NT2/D1 (cell line): ENCODE data around the gene ZNF319.

Experiments
- DNase-seq: peaks from one replicate; pipeline ENCODE4 v3.0.0-alpha.2; 2011; ENCODE audit warnings: low read depth, low spot score
- H3K27me3 ChIP-seq: 2 replicates; pipeline ENCODE4 v1.6.0; 2011; ENCODE audit warnings: mild to moderate bottlenecking; ENCODE audit not compliant: insufficient read length, insufficient read depth
- H3K36me3 ChIP-seq: 2 replicates; pipeline ENCODE4 v1.6.1; 2011; ENCODE audit warnings: mild to moderate bottlenecking, low read length, mixed read lengths; ENCODE audit not compliant: insufficient read depth, insufficient read length
- H3K4me1 ChIP-seq: 2 replicates; pipeline ENCODE4 v1.5.1; 2011; ENCODE audit not compliant: insufficient read depth, insufficient read length
- H3K4me3 ChIP-seq: 2 replicates; pipeline ENCODE4 v1.5.1; 2011; ENCODE audit warnings: low read depth; ENCODE audit not compliant: insufficient read length
- H3K9ac ChIP-seq: 2 replicates; pipeline ENCODE4 v1.6.0; 2011; ENCODE audit warnings: low read depth; ENCODE audit not compliant: insufficient read length
- H3K9me3 ChIP-seq: 2 replicates; pipeline ENCODE4 v1.5.1; 2011; ENCODE audit warnings: mild to moderate bottlenecking, low read length; ENCODE audit not compliant: insufficient read depth
- SUZ12 ChIP-seq: IDR thresholded peaks from 2 replicates; pipeline ENCODE4 v1.6.1; 2011; ENCODE audit not compliant: insufficient read length, insufficient read depth; ENCODE audit errors: extremely low read depth
- YY1 ChIP-seq: IDR thresholded peaks from 2 replicates; pipeline ENCODE4 v1.6.1; 2011; ENCODE audit not compliant: insufficient read length, insufficient read depth
- ZNF274 ChIP-seq: IDR thresholded peaks from 2 replicates; pipeline ENCODE4 v1.6.1; 2011; ENCODE audit warnings: mild to moderate bottlenecking, low read depth, low read length

ZNF319 gene

DNA sequence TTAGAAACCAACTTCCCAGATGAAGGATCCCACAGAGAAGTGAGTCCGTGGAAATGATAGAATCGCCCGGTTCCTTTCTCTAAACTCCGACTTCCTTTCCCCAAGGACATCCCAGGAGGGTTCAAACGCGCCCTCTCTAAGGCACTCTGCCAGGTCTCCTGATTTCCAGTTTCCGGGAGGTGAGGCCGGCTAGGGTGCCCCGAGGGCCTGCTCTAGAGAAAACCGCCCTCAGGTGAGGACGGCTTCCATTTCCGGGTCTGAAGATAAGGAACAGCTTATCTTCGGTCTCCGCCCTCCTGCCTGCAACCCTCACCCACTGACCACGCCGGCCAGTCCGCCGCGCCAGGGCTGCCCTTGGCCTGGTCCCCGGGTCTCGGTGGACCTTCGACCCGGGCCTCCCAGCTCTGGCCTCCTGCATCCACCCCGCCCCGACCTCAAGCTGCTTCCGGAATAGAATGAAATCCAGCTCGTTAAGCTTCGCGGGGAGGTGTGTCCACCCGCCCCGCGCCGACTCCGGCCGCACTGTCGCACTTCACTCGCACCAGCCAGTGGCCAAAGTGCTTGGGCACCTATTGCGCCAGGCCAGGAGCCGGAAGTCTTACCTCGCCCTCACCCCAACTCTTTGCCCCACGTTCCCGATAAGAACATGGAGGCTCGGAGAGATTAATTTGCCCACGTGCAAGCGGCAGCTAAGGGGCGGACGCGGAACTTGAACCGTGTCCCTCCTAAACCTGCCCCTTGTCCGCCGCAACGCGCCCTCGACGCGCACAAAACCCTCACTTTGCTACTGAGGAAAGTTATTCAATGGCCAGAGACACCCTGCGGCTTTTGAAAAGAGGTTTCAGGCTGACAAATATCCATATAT, 24.2 kb upstream of the ZNF319 start:
- peak overlapping the region; percentile 79 for H3K9ac ChIP-seq
- peaks cover 30% of the 10 kb centered on the region for H3K36me3 ChIP-seq
- DNase-seq: no peak
- TF ChIP-seq SUZ12 (no peak), YY1 (no peak), ZNF274 (no peak)
- H3K27me3 ChIP-seq: peaks cover 15% of the 10 kb centered on the region
- H3K4me1 ChIP-seq: peaks cover 18% of the 10 kb centered on the region
- peak overlapping the region; percentile 95 for H3K4me3 ChIP-seq
- H3K9me3 ChIP-seq: no peaks in the 10 kb centered on the region

DNA sequence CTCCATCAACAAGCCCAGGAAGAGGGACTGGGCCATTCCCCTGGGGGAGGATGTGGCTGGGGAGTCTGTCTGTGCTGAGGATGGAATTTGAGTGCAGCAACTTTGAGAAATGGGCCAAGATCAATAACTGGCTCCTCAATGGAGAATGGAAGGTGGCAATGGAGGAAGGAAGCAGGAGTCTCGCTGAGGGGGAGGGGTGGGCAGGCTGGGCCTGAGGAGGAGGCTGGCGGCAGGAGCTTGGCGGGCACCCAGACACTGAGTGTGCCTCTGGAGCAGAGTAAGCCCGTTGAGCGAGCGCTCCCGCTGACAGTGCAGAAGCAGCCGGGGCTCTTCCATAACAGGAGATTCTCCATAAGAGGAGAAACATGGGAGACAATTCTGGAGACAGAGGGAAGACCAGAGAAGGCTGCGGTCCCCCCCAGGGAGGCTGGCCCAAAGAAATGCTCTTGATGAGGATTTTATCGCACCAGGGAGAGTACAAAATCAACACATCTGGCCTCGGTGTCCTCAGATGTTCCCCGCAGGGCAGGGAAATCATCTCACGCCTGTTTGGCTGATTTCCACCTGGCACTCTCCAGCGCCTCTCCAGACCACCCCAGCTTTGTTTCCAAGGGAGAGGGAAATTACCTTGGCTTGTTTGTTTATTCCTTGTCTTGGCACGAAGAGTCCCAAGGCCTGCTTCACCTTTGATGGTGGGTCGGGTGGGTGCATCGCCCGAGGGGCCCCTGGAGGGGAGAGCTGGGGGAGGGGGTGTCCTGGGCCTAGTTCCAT, 22.3 kb upstream of the ZNF319 start:
- TF ChIP-seq YY1 (no peak), ZNF274 (no peak), SUZ12 (no peak)
- H3K9ac ChIP-seq: no peak overlapping the region
- H3K4me1 ChIP-seq: peaks cover 7% of the 10 kb centered on the region
- H3K36me3 ChIP-seq: peaks cover 32% of the 10 kb centered on the region
- no peak for DNase-seq
- no peaks in the 10 kb centered on the region for H3K9me3 ChIP-seq
- H3K4me3 ChIP-seq: no peak overlapping the region
- peaks cover 15% of the 10 kb centered on the region for H3K27me3 ChIP-seq

DNA sequence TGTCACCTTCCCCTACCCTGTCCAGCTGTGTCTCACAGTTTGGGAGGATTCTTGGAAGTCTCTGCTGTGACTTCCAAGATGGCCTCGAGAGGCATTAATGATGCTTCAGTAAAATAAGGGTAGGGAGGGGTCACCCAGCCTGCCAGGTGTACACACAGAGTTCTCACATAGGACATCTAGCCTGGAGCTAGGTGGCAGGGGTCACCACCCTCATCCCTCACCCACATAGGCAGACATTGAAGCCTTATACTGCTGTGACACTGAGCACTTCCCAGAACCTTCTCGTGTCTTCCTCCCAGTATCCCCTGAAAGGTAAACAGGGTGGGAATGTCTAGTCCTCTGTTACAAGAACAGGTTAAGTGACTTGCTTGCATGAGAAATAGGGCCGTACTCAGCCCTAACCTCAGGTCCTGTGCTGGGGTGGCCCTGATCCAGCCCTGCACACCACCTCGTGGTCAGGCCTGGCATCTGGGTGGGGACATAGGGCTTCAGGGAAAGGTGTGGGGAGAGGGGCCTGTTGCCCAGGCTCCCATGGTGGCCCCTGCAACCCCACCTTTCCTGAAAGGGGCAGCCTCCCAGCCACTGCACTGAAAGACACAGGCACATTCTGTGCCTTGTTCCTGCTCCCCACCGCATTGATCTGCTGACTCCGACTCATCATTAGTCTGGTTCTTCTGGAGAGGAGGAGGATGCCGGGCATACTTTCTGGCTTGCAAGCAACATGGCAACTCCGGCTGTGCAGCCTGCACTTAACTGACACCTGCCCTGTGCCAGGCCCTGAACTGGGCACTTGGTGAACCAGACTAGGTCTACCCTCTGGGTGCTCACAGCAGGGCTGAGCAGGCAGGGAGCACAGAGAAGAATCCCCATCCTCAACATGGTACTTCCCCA, 21.4 kb upstream of the ZNF319 start:
- no peak for TF ChIP-seq SUZ12
- no peak for TF ChIP-seq YY1
- no peak for TF ChIP-seq ZNF274
- Histone ChIP-seq H3K9ac (no peak overlapping the region), H3K4me3 (no peak overlapping the region), H3K27me3 (peaks cover 15% of the 10 kb centered on the region), H3K4me1 (peaks cover 6% of the 10 kb centered on the region), H3K9me3 (no peaks in the 10 kb centered on the region), H3K36me3 (peaks cover 41% of the 10 kb centered on the region)
- DNase-seq: no peak

DNA sequence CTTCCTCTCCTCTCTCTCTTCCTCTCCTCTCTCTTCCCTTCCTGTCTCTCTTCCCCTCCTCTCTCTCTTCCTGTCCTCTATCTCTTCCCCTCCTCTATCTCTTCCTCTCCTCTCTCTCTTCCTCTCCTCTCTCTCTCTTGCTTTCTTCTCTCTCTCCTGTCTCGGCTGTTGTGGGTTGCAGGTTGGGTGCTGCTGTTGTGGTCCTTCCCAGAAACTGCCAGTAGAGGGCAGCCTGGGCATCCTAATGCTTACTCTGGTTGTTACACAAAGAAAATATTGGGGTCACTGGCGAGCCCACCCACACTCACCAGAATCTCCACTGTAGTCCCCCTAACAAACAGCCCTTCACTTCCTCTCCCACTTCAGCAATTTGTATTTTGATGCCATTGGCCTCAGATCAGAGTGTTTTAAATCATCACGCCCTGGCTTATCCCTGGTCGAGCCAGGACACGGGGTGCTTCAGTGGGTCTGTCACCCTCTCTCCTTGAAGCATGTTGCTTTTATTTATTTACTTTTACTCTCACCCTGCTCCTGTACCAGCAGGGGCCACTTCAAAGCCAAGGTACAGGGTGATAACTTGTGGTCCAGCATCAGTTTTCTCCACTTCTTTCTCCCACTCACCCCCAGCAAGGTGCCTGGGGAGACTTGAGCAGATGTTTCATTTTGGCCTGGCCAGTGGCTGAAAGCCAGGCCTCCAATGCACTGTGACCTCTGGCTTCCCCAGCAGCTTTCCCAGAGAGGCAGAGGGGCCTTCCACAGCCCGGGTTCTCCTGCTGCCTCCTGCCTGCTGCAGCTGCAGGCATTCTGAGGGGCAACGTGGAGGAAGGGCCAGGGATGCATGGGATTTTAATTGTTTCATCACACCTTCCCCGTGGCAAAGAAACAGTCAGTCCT, 20.4 kb upstream of the ZNF319 start:
- peaks cover 15% of the 10 kb centered on the region for H3K27me3 ChIP-seq
- TF ChIP-seq ZNF274 (no peak), SUZ12 (no peak), YY1 (no peak)
- H3K4me3 ChIP-seq: no peak overlapping the region
- H3K9ac ChIP-seq: no peak overlapping the region
- no peak for DNase-seq
- H3K9me3 ChIP-seq: no peaks in the 10 kb centered on the region
- peaks cover 6% of the 10 kb centered on the region for H3K4me1 ChIP-seq
- H3K36me3 ChIP-seq: peaks cover 49% of the 10 kb centered on the region

DNA sequence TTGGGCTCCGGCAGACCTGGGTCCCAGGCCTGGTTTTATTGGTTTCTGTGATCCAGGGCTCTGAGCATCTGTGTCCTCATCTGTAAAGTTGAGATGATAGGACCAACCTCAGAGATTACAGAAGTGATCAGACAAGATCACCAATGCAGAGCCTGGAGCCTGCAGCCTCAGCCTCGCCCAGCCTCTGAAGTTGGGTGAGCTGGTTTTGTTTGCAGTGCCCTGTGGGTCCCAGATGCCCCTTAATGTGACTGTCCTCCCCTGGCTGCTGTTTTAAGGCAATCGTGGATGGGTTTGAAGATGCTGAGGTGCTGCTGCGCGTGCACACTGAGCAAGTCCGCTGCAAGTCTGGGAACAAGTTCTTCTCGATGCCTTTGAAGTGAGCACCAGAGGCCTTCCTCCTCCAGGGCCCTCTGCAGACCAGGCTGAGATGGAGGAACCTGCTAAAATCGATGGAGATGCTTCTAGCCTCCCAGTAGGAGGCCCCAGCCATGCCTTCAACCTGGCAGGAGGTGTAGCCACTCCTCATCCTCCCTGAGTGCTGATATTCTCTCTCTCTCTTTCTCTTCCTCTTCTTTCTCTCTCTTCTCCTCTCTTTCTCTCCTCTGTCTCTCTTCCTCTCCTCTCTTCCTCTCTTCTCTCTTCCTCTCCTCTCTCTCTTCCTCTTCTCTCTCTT, 19.5 kb upstream of the ZNF319 start:
- no peaks in the 10 kb centered on the region for H3K9me3 ChIP-seq
- peaks cover 57% of the 10 kb centered on the region for H3K36me3 ChIP-seq
- peaks cover 13% of the 10 kb centered on the region for H3K27me3 ChIP-seq
- no peak overlapping the region for H3K4me3 ChIP-seq
- H3K9ac ChIP-seq: no peak overlapping the region
- TF ChIP-seq ZNF274 (no peak), SUZ12 (no peak), YY1 (no peak)
- H3K4me1 ChIP-seq: peaks cover 6% of the 10 kb centered on the region
- no peak for DNase-seq

DNA sequence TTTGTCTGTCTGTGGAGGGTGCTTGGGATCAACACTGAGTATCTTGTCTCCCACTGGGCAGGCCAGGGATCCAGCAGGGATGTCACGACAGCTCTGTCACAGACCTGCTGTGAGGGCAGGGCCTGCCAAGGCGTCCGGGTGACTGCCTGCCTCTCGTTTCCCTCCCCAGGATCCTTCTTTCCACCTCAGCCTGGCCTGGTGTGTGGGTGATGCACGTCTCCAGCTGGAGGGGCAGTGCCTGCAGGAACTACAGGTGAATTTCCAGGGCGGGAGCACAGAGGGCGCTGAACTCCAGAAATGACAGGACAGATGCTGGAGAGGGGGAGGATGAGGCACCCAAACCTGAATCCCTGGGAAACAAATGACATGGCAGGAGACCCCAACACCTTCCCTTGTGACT, 18.3 kb upstream of the ZNF319 start:
- Histone ChIP-seq H3K4me3 (no peak overlapping the region), H3K36me3 (peaks cover 65% of the 10 kb centered on the region), H3K9ac (no peak overlapping the region), H3K9me3 (no peaks in the 10 kb centered on the region), H3K4me1 (peaks cover 6% of the 10 kb centered on the region), H3K27me3 (peaks cover 1% of the 10 kb centered on the region)
- TF ChIP-seq YY1: no peak
- TF ChIP-seq ZNF274: no peak
- no peak for TF ChIP-seq SUZ12
- DNase-seq: no peak
